Measurements from ENCODE around the gene SMIM34. TPM values are rescaled to one million over a fixed set of nuclear protein-coding genes. Genes with fewer than 3 reads are reported as not detected.
"Not testable (repeated sequence)": the region's sequence is repeated elsewhere in the genome, so short reads cannot be mapped to it uniquely, and the experiment has no call there.

The SMIM34 gene
- total RNA-seq, 1 donor from 2014 or later = not detected

DNA sequence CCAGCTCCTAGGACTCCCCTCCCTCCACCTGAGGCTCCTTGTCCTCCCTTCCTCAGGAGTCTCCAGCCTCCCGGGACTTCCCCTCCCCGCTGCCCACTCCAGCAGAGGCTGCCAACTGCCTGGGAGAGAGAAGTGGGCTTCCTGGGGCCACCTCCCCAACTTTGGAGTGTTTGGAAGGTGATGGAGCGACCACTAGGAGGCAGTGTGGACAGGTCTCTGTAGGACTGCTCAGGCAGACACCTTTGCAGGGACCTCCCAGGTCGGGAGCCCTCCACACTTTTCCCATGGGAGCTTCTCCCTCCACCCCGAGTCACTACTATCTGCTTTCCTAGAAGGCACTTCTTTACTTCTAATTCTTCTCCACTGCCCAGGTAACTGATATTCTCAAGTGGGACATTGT is 19.0 kb downstream of the SMIM34 start:
- H3K36me3 Mint-ChIP-seq; H3K27ac Mint-ChIP-seq; H3K9ac ChIP-seq; H3K27ac ChIP-seq; H3K4me1 ChIP-seq; H3K9me3 ChIP-seq (ENCODE audit: low read depth); H4K20me1 ChIP-seq (ENCODE audit: low read depth); H3K79me2 ChIP-seq (ENCODE audit: low read depth); DNase-seq (ENCODE audit: low spot score); H2AFZ ChIP-seq (replicated peaks); H3K4me1 Mint-ChIP-seq; H3K27me3 Mint-ChIP-seq (ENCODE audit: insufficient read depth, low read depth); H3K4me3 ChIP-seq; H3F3A ChIP-seq (ENCODE audit: low read depth); H3K36me3 ChIP-seq; H3K4me3 Mint-ChIP-seq; H3K4me2 ChIP-seq; H3K27me3 ChIP-seq; H3K9me3 Mint-ChIP-seq: not testable (repeated sequence)

DNA sequence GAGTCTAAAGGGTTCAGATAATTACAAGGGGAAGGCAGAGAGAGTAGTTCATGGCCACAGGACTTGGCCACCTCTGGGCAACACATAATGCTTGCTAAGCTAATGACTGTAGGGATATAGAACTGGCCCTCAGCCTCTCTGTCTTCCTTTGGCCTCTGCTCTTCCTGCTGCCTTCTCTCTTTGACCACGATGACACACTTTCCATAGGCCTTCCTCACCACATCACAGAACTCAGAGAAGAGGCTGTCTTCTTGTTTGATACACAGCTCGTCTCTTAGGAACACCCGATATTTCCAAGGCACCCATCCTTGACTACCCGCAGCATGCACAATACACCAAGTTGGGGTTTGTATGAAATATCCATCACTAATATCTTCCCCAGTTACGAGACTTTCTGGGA is 23.2 kb downstream of the SMIM34 start:
- not testable (repeated sequence) for H2AFZ ChIP-seq (replicated peaks); H3K36me3 ChIP-seq; H3K4me1 Mint-ChIP-seq; H3K9me3 Mint-ChIP-seq; H3K27me3 ChIP-seq; H3K4me3 ChIP-seq; H3K79me2 ChIP-seq (ENCODE audit: low read depth); H3F3A ChIP-seq (ENCODE audit: low read depth); H3K27ac Mint-ChIP-seq; H3K36me3 Mint-ChIP-seq; H3K4me2 ChIP-seq; H3K4me3 Mint-ChIP-seq; H3K27ac ChIP-seq; H3K9ac ChIP-seq; H4K20me1 ChIP-seq (ENCODE audit: low read depth); H3K4me1 ChIP-seq; H3K27me3 Mint-ChIP-seq (ENCODE audit: insufficient read depth, low read depth); DNase-seq (ENCODE audit: low spot score); H3K9me3 ChIP-seq (ENCODE audit: low read depth)

DNA sequence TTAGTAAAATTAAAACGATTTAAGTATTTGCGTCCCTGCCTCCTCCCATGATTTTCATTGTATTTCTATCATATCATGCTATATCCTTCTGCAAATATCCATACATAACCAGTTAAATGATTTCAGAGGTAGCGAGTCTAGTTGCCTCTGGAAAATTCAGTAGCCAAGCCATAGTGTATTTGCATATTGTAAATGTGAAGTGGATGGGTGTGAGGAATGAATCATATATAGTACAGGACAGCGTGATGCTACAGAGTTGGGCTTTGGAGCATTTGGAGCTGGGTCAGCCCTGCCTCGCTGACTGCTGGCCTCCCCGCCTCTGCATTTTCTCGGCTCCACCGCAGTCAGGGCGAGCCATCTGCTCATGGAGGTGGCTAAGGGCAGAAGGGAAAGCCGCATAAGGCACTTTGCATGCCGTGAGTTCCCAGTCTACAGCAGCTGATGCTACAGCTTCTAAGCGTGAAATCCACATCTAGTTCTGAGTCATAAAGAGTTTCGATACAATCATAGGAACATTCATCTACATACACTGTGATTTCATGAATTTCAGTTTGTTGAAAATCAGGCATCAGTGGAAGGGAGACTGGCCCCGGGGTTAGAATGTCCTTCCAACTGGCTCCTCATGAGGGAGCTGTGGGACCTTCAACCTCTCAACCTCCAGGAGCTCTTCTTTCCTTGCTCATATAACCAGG is 39.9 kb downstream of the SMIM34 start:
- H3K27me3 ChIP-seq; H3F3A ChIP-seq (ENCODE audit: low read depth); H3K79me2 ChIP-seq (ENCODE audit: low read depth); H3K4me3 Mint-ChIP-seq; H3K9me3 Mint-ChIP-seq; H3K9ac ChIP-seq; H3K9me3 ChIP-seq (ENCODE audit: low read depth); H2AFZ ChIP-seq (replicated peaks); H3K4me1 Mint-ChIP-seq; H3K36me3 ChIP-seq; H3K4me3 ChIP-seq; H3K36me3 Mint-ChIP-seq; H3K27ac ChIP-seq; H3K27me3 Mint-ChIP-seq (ENCODE audit: insufficient read depth, low read depth); H3K4me2 ChIP-seq; H4K20me1 ChIP-seq (ENCODE audit: low read depth); H3K27ac Mint-ChIP-seq; DNase-seq (ENCODE audit: low spot score); H3K4me1 ChIP-seq: not testable (repeated sequence)

DNA sequence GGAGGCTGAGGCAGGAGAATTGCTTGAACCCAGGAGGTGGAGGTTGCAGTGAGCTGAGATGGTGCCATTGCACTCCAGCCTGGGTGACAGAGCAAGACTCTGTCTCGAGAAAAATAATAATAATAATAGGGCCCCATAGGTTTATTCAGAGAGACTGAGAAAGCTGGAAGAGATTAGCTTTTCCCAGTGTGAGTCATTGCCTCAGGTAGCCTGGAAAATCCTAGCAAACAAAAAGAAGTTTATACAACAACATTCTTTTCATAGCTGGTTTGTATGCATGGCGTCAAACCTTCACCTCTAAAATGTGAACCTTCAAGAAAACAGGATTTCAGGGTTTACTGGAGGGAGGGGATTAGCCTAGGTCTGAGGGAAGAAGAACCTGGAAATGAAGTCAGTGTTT is 40.6 kb downstream of the SMIM34 start:
- not testable (repeated sequence) for H4K20me1 ChIP-seq (ENCODE audit: low read depth); H3K9me3 Mint-ChIP-seq; H3K4me1 ChIP-seq; H3K27ac Mint-ChIP-seq; H3K36me3 Mint-ChIP-seq; H3K4me1 Mint-ChIP-seq; H3K9me3 ChIP-seq (ENCODE audit: low read depth); H3K27me3 Mint-ChIP-seq (ENCODE audit: insufficient read depth, low read depth); H3K4me3 ChIP-seq; H3K27ac ChIP-seq; H3K9ac ChIP-seq; H3K4me3 Mint-ChIP-seq; H3K27me3 ChIP-seq; H3K79me2 ChIP-seq (ENCODE audit: low read depth); DNase-seq (ENCODE audit: low spot score); H3K36me3 ChIP-seq; H3K4me2 ChIP-seq; H3F3A ChIP-seq (ENCODE audit: low read depth); H2AFZ ChIP-seq (replicated peaks)

GRCh38 chr21:34375619-34375972 is 48.2 kb downstream of the SMIM34 start:
- H3K36me3 ChIP-seq, H3K36me3 Mint-ChIP-seq, H3K9me3 Mint-ChIP-seq: not testable (repeated sequence)

GRCh38 chr21:34374940-34375618 is 48.7 kb downstream of the SMIM34 start, which contains the start of gene SMIM11:
SMIM11 (plus strand) TSS chr21:34375507; CDS start chr21:34379505, 3,998 bp downstream.
- not testable (repeated sequence) for H3K9ac ChIP-seq; H2AFZ ChIP-seq (replicated peaks); H3F3A ChIP-seq (ENCODE audit: low read depth); H3K27me3 ChIP-seq; H3K4me2 ChIP-seq; H3K9me3 Mint-ChIP-seq; H3K4me3 ChIP-seq; H3K4me1 Mint-ChIP-seq; H3K79me2 ChIP-seq (ENCODE audit: low read depth); H3K27ac Mint-ChIP-seq; H3K27me3 Mint-ChIP-seq (ENCODE audit: insufficient read depth, low read depth); H3K27ac ChIP-seq; H3K36me3 Mint-ChIP-seq; H3K4me1 ChIP-seq; H3K9me3 ChIP-seq (ENCODE audit: low read depth); H3K4me3 Mint-ChIP-seq; H4K20me1 ChIP-seq (ENCODE audit: low read depth); H3K36me3 ChIP-seq; DNase-seq (ENCODE audit: low spot score)

More at GRCh38 chr21:34375619-34375972, 48.2 kb downstream of the SMIM34 start:
- H3K27ac ChIP-seq; H3K4me3 Mint-ChIP-seq; H3K27ac Mint-ChIP-seq; H3K4me3 ChIP-seq; H3K4me1 ChIP-seq; H3F3A ChIP-seq (ENCODE audit: low read depth); H4K20me1 ChIP-seq (ENCODE audit: low read depth); DNase-seq (ENCODE audit: low spot score); H3K4me1 Mint-ChIP-seq; H3K27me3 ChIP-seq; H3K9ac ChIP-seq; H3K9me3 ChIP-seq (ENCODE audit: low read depth); H3K4me2 ChIP-seq; H3K27me3 Mint-ChIP-seq (ENCODE audit: insufficient read depth, low read depth); H2AFZ ChIP-seq (replicated peaks); H3K79me2 ChIP-seq (ENCODE audit: low read depth): not testable (repeated sequence)

DNA sequence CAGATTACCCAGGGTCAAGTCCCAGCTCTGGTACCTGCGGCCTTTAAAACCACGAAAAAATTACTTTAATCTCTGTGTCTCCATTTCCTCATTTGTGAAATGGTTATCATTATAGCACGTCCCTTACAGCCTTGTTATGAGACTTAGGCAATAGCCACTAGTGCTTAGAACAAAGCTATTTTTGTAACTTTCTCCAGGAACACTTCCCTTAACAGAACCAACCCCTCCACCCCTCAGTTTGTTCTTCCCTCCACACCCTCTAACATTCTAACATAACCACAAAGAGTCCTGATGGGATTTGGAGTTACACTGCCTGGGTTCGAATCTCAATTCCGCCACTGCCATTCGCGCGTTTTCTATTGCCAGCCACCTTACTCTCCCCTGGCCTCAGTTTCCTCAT is 49.3 kb downstream of the SMIM34 start:
- not testable (repeated sequence) for H3K4me3 ChIP-seq; H3K36me3 ChIP-seq; H3K9ac ChIP-seq; H3K4me1 Mint-ChIP-seq; H3K79me2 ChIP-seq (ENCODE audit: low read depth); H3K4me1 ChIP-seq; H3K36me3 Mint-ChIP-seq; H3K9me3 ChIP-seq (ENCODE audit: low read depth); H2AFZ ChIP-seq (replicated peaks); H3K27me3 ChIP-seq; H3F3A ChIP-seq (ENCODE audit: low read depth); H3K9me3 Mint-ChIP-seq; H3K27me3 Mint-ChIP-seq (ENCODE audit: insufficient read depth, low read depth); DNase-seq (ENCODE audit: low spot score); H3K4me2 ChIP-seq; H3K27ac Mint-ChIP-seq; H3K4me3 Mint-ChIP-seq; H4K20me1 ChIP-seq (ENCODE audit: low read depth); H3K27ac ChIP-seq
